ENCODE results near the gene MT1E. TPM values are rescaled to one million over a fixed set of nuclear protein-coding genes. Genes with fewer than 3 reads are reported as not detected.

MT1E gene
- total RNA-seq, 1 experiment from 2014 or later, result 114 TPM

DNA sequence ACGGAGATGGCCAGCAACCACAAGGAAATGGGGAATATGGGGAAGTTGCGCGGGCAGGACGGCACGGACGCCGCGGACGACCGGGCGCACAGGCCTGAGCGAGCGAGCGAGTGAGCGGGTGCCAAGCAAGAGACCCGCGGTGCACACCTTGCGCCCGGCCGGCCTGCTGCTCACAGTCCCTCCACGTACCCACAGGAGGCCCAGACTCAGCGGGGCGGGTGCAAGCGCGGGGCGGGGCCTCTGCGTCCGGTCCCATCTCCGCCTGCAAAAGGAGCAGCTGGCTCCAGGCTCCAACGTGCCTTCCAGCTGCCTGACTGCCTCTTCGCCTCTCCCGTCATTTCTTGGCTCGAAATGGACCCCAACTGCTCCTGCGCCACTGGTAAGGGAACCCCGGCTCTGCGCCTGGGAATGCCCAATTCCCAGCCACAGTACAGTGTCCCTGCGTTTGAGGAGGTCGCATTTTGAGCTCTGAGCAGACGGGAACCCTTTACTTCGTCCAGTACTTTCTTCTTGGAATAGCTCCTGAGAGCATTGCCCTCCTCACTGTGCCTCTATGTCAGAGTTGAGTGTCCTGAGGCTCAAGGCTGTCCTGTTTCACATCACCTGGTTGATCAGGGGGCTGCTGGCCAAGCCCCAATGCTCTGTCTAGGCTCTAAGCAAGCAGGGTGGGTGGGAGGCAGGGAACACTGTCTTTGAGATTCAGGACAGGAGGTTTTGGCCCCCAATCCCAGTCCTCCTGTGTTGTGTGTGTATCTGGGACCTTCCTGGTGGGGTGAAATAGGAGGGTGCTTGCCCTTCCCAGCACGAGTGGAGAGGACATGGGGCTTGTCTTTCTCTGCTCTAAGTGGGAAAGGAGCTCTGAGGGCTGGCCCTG lies 8.1 kb upstream of the MT1E start:
- no peak overlapping the region for H3K27ac Mint-ChIP-seq
- ATAC-seq, result peak; percentile 47

More for the DNA sequence above, 8.1 kb upstream of the MT1E start:
- POLR2A ChIA-PET, result interaction anchor here (0.8 to 2.6 kb wide), 7 partner anchors 8 to 63 kb away, joined by 3 to 12 read pairs (median 4); partner anchors contain the start of genes MT1E, MT1F, MT1H and MT2A
- TF ChIP-seq FOXK1 (CRISPR knock-in tag; IDR thresholded peaks at IDR 0.05) (no peak), SMAD4 (CRISPR knock-in tag; IDR thresholded peaks at IDR 0.05) (no peak), FOXJ3 (CRISPR knock-in tag; IDR thresholded peaks at IDR 0.05; ENCODE audit: borderline replicate concordance) (no peak), SMAD3 (CRISPR knock-in tag; IDR thresholded peaks at IDR 0.05; ENCODE audit: borderline replicate concordance) (no peak), ZNF138 (CRISPR knock-in tag; conservative IDR thresholded peaks at IDR 0.05) (0 out of 2 replicates have a peak, but pooled peaks have one; percentile 52), NR3C1 (CRISPR knock-in tag; conservative IDR thresholded peaks at IDR 0.05; ENCODE audit: low read depth) (0 out of 2 replicates have a peak, but pooled peaks have one; percentile 57), TP53 (CRISPR knock-in tag; IDR thresholded peaks at IDR 0.05) (0 out of 2 replicates have a peak, but pooled peaks have one; percentile 72), OVOL2 (CRISPR knock-in tag; IDR thresholded peaks at IDR 0.05; ENCODE audit: borderline replicate concordance) (no peak), IRF2 (CRISPR knock-in tag; IDR thresholded peaks at IDR 0.05; ENCODE audit: borderline replicate concordance, low read depth) (no peak), MYBL2 (CRISPR knock-in tag; IDR thresholded peaks at IDR 0.05) (no peak)
- TF ChIP-seq, protein P1, sequence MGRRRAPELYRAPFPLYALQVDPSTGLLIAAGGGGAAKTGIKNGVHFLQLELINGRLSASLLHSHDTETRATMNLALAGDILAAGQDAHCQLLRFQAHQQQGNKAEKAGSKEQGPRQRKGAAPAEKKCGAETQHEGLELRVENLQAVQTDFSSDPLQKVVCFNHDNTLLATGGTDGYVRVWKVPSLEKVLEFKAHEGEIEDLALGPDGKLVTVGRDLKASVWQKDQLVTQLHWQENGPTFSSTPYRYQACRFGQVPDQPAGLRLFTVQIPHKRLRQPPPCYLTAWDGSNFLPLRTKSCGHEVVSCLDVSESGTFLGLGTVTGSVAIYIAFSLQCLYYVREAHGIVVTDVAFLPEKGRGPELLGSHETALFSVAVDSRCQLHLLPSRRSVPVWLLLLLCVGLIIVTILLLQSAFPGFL (CRISPR knock-in tag; IDR thresholded peaks at IDR 0.05; ENCODE audit: borderline replicate concordance), result no peak
- TF ChIP-seq, protein P2, sequence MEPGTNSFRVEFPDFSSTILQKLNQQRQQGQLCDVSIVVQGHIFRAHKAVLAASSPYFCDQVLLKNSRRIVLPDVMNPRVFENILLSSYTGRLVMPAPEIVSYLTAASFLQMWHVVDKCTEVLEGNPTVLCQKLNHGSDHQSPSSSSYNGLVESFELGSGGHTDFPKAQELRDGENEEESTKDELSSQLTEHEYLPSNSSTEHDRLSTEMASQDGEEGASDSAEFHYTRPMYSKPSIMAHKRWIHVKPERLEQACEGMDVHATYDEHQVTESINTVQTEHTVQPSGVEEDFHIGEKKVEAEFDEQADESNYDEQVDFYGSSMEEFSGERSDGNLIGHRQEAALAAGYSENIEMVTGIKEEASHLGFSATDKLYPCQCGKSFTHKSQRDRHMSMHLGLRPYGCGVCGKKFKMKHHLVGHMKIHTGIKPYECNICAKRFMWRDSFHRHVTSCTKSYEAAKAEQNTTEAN (CRISPR knock-in tag; IDR thresholded peaks at IDR 0.05), result no peak
- TF ChIP-seq, protein P3, sequence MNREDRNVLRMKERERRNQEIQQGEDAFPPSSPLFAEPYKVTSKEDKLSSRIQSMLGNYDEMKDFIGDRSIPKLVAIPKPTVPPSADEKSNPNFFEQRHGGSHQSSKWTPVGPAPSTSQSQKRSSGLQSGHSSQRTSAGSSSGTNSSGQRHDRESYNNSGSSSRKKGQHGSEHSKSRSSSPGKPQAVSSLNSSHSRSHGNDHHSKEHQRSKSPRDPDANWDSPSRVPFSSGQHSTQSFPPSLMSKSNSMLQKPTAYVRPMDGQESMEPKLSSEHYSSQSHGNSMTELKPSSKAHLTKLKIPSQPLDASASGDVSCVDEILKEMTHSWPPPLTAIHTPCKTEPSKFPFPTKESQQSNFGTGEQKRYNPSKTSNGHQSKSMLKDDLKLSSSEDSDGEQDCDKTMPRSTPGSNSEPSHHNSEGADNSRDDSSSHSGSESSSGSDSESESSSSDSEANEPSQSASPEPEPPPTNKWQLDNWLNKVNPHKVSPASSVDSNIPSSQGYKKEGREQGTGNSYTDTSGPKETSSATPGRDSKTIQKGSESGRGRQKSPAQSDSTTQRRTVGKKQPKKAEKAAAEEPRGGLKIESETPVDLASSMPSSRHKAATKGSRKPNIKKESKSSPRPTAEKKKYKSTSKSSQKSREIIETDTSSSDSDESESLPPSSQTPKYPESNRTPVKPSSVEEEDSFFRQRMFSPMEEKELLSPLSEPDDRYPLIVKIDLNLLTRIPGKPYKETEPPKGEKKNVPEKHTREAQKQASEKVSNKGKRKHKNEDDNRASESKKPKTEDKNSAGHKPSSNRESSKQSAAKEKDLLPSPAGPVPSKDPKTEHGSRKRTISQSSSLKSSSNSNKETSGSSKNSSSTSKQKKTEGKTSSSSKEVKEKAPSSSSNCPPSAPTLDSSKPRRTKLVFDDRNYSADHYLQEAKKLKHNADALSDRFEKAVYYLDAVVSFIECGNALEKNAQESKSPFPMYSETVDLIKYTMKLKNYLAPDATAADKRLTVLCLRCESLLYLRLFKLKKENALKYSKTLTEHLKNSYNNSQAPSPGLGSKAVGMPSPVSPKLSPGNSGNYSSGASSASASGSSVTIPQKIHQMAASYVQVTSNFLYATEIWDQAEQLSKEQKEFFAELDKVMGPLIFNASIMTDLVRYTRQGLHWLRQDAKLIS (CRISPR knock-in tag; IDR thresholded peaks at IDR 0.05; ENCODE audit: borderline replicate concordance), result peak; percentile 51; the same call in 1 of the 2 replicates
- TF ChIP-seq, protein P4, sequence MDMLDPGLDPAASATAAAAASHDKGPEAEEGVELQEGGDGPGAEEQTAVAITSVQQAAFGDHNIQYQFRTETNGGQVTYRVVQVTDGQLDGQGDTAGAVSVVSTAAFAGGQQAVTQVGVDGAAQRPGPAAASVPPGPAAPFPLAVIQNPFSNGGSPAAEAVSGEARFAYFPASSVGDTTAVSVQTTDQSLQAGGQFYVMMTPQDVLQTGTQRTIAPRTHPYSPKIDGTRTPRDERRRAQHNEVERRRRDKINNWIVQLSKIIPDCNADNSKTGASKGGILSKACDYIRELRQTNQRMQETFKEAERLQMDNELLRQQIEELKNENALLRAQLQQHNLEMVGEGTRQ (CRISPR knock-in tag; IDR thresholded peaks at IDR 0.05), result no peak
- TF ChIP-seq, protein P5, sequence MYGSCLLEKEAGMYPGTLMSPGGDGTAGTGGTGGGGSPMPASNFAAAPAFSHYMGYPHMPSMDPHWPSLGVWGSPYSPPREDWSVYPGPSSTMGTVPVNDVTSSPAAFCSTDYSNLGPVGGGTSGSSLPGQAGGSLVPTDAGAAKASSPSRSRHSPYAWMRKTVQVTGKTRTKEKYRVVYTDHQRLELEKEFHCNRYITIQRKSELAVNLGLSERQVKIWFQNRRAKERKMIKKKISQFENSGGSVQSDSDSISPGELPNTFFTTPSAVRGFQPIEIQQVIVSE (CRISPR knock-in tag; IDR thresholded peaks at IDR 0.05; ENCODE audit: borderline replicate concordance), result no peak
- TF ChIP-seq, protein P6, sequence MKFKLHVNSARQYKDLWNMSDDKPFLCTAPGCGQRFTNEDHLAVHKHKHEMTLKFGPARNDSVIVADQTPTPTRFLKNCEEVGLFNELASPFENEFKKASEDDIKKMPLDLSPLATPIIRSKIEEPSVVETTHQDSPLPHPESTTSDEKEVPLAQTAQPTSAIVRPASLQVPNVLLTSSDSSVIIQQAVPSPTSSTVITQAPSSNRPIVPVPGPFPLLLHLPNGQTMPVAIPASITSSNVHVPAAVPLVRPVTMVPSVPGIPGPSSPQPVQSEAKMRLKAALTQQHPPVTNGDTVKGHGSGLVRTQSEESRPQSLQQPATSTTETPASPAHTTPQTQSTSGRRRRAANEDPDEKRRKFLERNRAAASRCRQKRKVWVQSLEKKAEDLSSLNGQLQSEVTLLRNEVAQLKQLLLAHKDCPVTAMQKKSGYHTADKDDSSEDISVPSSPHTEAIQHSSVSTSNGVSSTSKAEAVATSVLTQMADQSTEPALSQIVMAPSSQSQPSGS (CRISPR knock-in tag; IDR thresholded peaks at IDR 0.05; ENCODE audit: borderline replicate concordance, low read depth), result no peak
- TF ChIP-seq, protein P7, sequence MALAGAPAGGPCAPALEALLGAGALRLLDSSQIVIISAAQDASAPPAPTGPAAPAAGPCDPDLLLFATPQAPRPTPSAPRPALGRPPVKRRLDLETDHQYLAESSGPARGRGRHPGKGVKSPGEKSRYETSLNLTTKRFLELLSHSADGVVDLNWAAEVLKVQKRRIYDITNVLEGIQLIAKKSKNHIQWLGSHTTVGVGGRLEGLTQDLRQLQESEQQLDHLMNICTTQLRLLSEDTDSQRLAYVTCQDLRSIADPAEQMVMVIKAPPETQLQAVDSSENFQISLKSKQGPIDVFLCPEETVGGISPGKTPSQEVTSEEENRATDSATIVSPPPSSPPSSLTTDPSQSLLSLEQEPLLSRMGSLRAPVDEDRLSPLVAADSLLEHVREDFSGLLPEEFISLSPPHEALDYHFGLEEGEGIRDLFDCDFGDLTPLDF (CRISPR knock-in tag; IDR thresholded peaks at IDR 0.05), result no peak
- TF ChIP-seq, protein P8, sequence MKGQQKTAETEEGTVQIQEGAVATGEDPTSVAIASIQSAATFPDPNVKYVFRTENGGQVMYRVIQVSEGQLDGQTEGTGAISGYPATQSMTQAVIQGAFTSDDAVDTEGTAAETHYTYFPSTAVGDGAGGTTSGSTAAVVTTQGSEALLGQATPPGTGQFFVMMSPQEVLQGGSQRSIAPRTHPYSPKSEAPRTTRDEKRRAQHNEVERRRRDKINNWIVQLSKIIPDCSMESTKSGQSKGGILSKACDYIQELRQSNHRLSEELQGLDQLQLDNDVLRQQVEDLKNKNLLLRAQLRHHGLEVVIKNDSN (CRISPR knock-in tag; IDR thresholded peaks at IDR 0.05), result 0 out of 2 replicates have a peak, but pooled peaks have one; percentile 20
- peaks cover 49% of the 10 kb centered on the region for H3K4me1 Mint-ChIP-seq
- peaks cover 95% of the 10 kb centered on the region for H3K27me3 Mint-ChIP-seq (ENCODE audit: low read depth)
- DNase-seq (ENCODE audit: low spot score), result peak; percentile 66
- CTCF ChIA-PET, result interaction anchor here (0.9 to 2.4 kb wide), 10 partner anchors 9 to 235 kb away, joined by 3 to 11 read pairs (median 4); partner anchors contain the start of genes MT1E and MT1M
- H3K4me3 Mint-ChIP-seq, result peak overlapping the region; percentile 78
- H3K9me3 Mint-ChIP-seq, result no peaks in the 10 kb centered on the region
- H3K36me3 Mint-ChIP-seq, result no peaks in the 10 kb centered on the region

Data from WTC11 (cell line).